GM13976 (cell line): ENCODE data around the gene GPR34.
"Not testable (repeated sequence)": the region's sequence is repeated elsewhere in the genome, so short reads cannot be mapped to it uniquely, and the experiment has no call there.

Experiments used
- DNase-seq: peaks from one replicate; pipeline ENCODE4 v3.0.0; 2012; ENCODE audit warnings: low spot score
- in situ Hi-C: fragments of 300-500 bp; cut with MboI; formaldehyde crosslinking; loops from one replicate; pipeline ENCODE4 v1.12.0; 2022; ENCODE audit warnings: low sequenced_read_pairs, mixed read lengths, inconsistent platforms; ENCODE audit not compliant: unreplicated experiment
- TF ChIP-seq, protein P1 (sequence below): IDR thresholded peaks from 2 replicates; pipeline ENCODE4 v1.5.1; 2012; ENCODE audit warnings: borderline replicate concordance, mild to moderate bottlenecking; ENCODE audit not compliant: insufficient read depth; ENCODE audit errors: extremely low read depth, missing control alignments, control extremely low read depth

GPR34 gene

DNA sequence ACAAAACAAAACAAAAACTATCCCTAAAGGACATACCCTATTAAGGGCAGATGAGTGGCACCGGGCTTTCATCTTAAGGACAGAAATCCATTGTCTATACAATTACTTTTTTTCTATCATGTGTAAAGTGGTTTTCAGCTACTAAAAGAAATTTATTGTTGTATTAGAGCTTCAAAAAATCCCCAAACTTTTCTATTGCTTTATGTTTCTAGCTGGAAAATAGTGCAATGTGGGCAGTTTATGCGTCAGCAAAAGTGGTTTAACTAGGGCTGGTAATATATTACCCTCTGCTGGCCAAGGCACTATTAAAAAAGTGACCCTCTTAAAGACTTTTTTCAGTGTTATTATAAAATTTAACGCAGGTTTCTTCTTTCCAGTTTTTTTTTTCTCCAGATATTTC is 19.7 kb downstream of the GPR34 start:
- in situ Hi-C loops = no loop called here
- no peak for DNase-seq
- TF ChIP-seq, protein P1, sequence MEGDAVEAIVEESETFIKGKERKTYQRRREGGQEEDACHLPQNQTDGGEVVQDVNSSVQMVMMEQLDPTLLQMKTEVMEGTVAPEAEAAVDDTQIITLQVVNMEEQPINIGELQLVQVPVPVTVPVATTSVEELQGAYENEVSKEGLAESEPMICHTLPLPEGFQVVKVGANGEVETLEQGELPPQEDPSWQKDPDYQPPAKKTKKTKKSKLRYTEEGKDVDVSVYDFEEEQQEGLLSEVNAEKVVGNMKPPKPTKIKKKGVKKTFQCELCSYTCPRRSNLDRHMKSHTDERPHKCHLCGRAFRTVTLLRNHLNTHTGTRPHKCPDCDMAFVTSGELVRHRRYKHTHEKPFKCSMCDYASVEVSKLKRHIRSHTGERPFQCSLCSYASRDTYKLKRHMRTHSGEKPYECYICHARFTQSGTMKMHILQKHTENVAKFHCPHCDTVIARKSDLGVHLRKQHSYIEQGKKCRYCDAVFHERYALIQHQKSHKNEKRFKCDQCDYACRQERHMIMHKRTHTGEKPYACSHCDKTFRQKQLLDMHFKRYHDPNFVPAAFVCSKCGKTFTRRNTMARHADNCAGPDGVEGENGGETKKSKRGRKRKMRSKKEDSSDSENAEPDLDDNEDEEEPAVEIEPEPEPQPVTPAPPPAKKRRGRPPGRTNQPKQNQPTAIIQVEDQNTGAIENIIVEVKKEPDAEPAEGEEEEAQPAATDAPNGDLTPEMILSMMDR = no peak

DNA sequence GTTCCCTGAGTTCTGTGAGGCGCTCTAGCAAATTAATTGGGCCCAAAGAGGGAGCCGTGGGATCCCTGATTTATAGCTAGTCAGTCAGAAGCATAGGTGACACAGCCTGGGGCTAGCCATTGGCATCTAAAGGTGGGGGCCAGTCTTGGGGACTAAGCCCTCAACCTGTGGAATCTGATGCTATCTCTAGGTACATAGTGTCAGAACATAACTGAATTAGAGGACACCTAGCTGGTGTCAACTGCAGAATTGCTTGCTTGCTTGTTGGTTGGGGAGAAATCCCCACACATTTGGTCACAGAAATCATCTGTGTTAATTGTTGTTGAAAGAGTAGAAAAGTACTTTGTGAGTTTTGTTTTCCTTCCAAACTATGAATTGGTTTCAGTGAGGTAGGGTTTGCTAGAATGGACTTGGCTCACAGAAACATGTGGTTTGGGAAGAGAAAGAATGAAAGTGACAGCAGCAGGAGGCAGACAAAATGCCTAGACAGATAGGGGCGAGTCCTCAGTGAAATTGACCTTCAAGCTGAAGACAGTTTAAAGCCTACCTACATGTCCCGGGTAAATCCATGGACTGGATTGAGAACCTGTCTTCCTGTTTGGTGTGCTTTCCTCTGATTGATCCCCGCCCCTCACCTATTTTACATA is 22.4 kb downstream of the GPR34 start:
- DNase-seq = no peak
- in situ Hi-C loops = no loop called here
- TF ChIP-seq, protein P1 = no peak

DNA sequence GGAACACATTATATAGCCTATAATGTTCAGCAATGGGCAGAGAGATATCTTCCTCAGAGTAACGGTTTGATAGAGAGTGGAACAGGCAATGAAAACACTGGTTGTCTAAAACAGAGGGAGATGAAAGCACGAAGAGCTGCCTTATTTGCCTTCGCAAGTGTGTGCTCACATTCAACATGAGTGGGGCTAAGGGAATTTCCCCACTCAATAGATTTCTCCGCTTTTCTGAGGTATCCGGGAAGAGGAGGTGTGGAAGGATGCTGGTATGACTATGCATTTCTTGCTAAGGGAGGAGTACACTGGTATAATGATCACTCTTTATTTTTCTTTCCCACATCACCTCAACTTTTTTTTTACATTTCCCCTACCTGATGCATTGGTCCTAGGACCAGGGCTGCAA is 27.4 kb downstream of the GPR34 start:
- no peak for DNase-seq
- TF ChIP-seq, protein P1 = no peak
- in situ Hi-C loops = no loop called here

DNA sequence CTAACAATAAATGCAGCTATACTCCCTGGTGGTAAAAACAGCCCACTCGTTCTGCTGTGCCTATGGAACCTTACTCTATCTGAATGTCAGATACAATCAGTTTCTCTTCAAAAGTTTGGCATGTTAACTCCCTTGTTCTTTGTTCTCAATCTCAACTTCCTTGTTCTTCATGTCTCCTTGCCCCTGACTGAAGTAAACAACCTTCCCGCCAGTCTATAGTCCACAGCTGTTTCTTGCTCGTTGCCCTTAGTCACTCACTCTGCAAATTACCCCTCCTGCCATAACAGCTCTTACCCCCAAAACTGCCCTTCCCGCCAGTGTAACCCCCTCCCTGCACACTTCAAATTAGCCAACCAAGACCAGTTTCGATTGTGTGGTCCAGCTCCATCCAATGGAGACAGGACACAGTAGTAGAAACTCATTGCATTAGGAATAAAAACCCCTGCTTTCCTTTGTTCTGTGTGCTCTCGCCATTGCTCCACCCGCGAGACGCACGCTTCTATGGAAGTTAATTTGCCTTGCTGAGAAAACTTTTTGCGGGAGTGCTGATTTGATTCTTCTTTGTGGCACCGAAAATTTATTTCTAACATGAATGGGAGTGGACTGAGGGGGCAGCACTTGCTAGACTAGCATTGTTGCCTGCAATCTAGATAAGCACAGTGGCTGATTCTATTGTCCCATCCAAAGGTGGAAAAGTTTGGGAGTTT is 28.1 kb downstream of the GPR34 start:
- DNase-seq = no peak
- in situ Hi-C loops = no loop called here
- TF ChIP-seq, protein P1 = no peak

DNA sequence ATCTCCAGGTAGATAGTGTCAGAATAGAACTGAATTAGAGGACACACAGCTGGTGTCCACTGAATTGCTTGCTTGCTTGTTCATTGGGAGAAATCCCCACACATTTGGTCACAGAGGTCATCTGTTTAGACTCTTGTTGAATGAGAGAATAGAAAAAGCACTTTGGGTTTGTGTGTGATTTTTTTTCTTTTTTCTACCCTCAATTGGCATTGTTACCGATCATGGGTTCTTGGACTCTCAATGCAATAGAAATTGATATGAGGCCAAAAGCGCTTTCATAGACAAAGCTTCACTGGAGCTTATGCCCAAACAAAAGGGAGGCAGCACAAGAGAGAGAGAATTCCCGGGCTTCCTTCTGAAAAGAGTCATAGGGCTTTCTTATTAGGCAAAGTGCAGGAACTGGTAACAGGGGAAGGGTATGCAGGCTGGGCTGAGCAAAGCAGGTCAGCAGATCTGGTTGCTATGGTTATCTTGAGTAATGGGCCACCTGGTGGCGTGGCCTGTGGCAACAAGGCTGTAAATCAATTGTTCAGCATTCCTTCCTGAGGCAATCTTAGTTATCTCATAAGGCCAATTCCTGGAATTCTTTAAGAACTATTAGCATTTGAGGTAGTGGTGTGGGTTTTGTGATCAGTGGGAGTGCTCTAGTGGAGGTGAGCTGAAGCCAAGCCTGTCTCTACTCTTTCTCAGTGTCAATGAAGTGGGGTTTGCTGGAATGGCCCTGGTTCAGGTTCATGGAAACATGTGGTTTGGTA is 29.9 kb downstream of the GPR34 start:
- no peak for DNase-seq
- TF ChIP-seq, protein P1 = no peak
- in situ Hi-C loops = no loop called here

DNA sequence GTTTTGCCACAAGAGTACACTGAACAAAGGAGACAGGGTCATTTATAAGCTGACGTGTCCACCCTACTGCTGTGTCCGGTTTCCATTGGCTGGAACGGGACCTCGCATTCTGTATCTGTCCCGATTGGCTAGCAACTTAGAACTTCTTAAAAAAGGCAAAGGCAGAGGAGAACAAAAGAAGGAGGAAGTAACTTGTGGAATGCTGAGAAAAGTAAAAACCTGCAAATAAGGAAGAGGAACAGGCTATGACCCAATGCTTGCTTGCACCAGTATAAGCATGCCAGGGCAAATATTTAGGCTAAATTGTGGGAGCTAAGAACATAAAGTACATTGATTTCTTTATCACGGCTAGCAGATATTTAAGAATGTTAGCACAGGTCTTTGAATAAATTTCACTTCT is 30.8 kb downstream of the GPR34 start:
- DNase-seq, in situ Hi-C loops: not testable (repeated sequence)
